MCF 10A (cell line): Measurements from ENCODE around the gene AFAP1L2. TPM values are rescaled to one million over a fixed set of nuclear protein-coding genes. Genes with fewer than 3 reads are reported as not detected.

Experiments used
- BruUV-seq: library from RNA; stranded (reverse); fragments of 400-500 nt; replicated peaks from 2 replicates; lab custom pipeline; 2021; lab: Mats Ljungman, UMichigan
- CTCF ChIA-PET: fragments of 300-600 bp; sonication (Branson Sonifier 250); formaldehyde crosslinking; extraction: SDS; loops from one replicate; lab custom pipeline; 2021; ENCODE audit warnings: antibody characterized with exemption, inconsistent platforms; lab: Yijun Ruan, JAX
- POLR2A ChIA-PET: fragments of 300-600, 350-650 bp; sonication (Branson Sonifier 250); formaldehyde crosslinking; extraction: SDS; loops from one replicate; lab custom pipeline; 2020; ENCODE audit warnings: antibody characterized with exemption, inconsistent platforms; lab: Yijun Ruan, JAX
- DNase-seq: peaks from one replicate; pipeline ENCODE4 v3.0.0-alpha.2; 2018; ENCODE audit not compliant: unreplicated experiment
- H3K27ac Mint-ChIP-seq: one replicate; pipeline ENCODE4 v1.8.0; 2022; ENCODE audit warnings: mild to moderate bottlenecking, low read depth, mixed read lengths; ENCODE audit not compliant: unreplicated experiment
- H3K27me3 Mint-ChIP-seq: one replicate; pipeline ENCODE4 v1.8.0; 2022; ENCODE audit warnings: mixed read lengths; ENCODE audit not compliant: insufficient read depth, unreplicated experiment
- H3K36me3 Mint-ChIP-seq: one replicate; pipeline ENCODE4 v1.8.0; 2022; ENCODE audit warnings: mild to moderate bottlenecking, moderate library complexity, mixed read lengths; ENCODE audit not compliant: insufficient read depth, unreplicated experiment
- H3K4me1 Mint-ChIP-seq: one replicate; pipeline ENCODE4 v1.8.0; 2022; ENCODE audit warnings: mixed read lengths; ENCODE audit not compliant: insufficient read depth, unreplicated experiment
- H3K4me3 Mint-ChIP-seq: one replicate; pipeline ENCODE4 v1.8.0; 2022; ENCODE audit warnings: mild to moderate bottlenecking, moderate library complexity, mixed read lengths; ENCODE audit not compliant: unreplicated experiment
- H3K9me3 Mint-ChIP-seq: one replicate; pipeline ENCODE4 v1.8.0; 2022; ENCODE audit warnings: mixed read lengths; ENCODE audit not compliant: unreplicated experiment
- intact Hi-C: fragments of 100-400 bp; cut with micrococcal nuclease; formaldehyde crosslinking; loops from 2 replicates; pipeline ENCODE4 v1.14.1; 2022
- total RNA-seq: library from RNA; stranded (reverse); gene quantifications from 2 replicates; pipeline ENCODE4 v1.2.3, GENCODE V29; 2022
- TF ChIP-seq, protein P1 (sequence below): fragments of 200-600 bp; IDR thresholded peaks from one replicate; pipeline ENCODE4 v1.8.0; 2022; ENCODE audit warnings: antibody characterized with exemption, mild to moderate bottlenecking; ENCODE audit not compliant: unreplicated experiment

The AFAP1L2 gene
- total RNA-seq, 1 experiment from 2014 or later, result 5.8 TPM

DNA sequence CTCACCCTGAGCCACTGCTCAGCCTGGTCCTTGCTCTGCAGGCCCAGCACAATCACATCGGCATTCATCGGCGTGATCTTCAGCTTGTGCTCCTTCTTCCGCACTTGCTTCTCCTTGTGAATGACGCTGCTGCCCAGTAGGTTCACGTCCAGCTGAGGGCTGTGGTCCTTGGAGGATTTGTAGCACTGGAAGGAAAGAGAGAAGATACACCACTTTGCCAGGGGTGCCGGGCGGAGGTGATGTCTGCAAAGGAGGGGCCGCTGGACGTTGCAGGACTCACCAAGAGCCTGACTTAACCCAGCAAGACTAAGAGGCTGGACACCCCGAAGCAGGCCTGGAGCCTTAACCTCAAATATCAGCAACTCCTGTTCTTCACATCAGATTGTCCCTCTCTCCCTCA, 90.4 kb downstream of the AFAP1L2 start:
- BruUV-seq, result no TSS peak
- Mint-ChIP-seq H3K27me3 (no peaks in the 10 kb centered on the region), H3K36me3 (peaks cover 4% of the 10 kb centered on the region), H3K27ac (no peak overlapping the region), H3K4me3 (no peak overlapping the region), H3K4me1 (no peaks in the 10 kb centered on the region), H3K9me3 (no peaks in the 10 kb centered on the region)
- CTCF ChIA-PET, result no interaction called here
- TF ChIP-seq, protein P1, sequence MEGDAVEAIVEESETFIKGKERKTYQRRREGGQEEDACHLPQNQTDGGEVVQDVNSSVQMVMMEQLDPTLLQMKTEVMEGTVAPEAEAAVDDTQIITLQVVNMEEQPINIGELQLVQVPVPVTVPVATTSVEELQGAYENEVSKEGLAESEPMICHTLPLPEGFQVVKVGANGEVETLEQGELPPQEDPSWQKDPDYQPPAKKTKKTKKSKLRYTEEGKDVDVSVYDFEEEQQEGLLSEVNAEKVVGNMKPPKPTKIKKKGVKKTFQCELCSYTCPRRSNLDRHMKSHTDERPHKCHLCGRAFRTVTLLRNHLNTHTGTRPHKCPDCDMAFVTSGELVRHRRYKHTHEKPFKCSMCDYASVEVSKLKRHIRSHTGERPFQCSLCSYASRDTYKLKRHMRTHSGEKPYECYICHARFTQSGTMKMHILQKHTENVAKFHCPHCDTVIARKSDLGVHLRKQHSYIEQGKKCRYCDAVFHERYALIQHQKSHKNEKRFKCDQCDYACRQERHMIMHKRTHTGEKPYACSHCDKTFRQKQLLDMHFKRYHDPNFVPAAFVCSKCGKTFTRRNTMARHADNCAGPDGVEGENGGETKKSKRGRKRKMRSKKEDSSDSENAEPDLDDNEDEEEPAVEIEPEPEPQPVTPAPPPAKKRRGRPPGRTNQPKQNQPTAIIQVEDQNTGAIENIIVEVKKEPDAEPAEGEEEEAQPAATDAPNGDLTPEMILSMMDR, result no peak
- DNase-seq, result no peak
- intact Hi-C loops, result no loop called here
- POLR2A ChIA-PET, result no interaction called here

DNA sequence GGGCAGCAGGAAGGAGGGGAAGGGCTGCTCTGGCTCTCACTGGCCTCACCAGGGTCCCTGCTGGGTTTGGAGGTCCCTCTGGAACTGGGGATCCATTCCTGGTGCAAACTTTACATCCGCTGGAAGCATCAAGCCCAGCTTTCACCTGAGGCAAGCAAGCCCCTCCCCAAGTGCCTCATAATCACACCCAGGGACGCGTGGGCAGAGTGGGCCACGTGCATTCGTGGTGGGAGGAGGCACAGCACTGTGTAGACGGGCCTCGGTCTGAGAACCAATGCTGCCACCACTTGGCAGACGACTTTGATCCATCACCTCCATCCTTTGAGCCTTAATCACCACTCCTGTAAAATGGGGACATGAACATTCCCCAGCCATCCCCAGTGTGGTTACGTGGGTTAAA, 91.2 kb downstream of the AFAP1L2 start:
- intact Hi-C loops, result no loop called here
- H3K9me3 Mint-ChIP-seq, result no peaks in the 10 kb centered on the region
- H3K4me1 Mint-ChIP-seq, result no peaks in the 10 kb centered on the region
- POLR2A ChIA-PET, result interaction anchor here (1.0 to 1.2 kb wide), 2 partner anchors 8 to 10 kb away, joined by 3 read pairs; no protein-coding TSS in a partner anchor
- H3K4me3 Mint-ChIP-seq, result no peak overlapping the region
- H3K27ac Mint-ChIP-seq, result no peak overlapping the region
- BruUV-seq, result no TSS peak
- TF ChIP-seq, protein P1, result no peak
- CTCF ChIA-PET, result interaction anchor here (0.7 to 0.8 kb wide), 3 partner anchors 10 to 122 kb away, joined by 3 to 6 read pairs (median 4); no protein-coding TSS in a partner anchor
- no peaks in the 10 kb centered on the region for H3K27me3 Mint-ChIP-seq
- peaks cover 4% of the 10 kb centered on the region for H3K36me3 Mint-ChIP-seq
- DNase-seq, result no peak

DNA sequence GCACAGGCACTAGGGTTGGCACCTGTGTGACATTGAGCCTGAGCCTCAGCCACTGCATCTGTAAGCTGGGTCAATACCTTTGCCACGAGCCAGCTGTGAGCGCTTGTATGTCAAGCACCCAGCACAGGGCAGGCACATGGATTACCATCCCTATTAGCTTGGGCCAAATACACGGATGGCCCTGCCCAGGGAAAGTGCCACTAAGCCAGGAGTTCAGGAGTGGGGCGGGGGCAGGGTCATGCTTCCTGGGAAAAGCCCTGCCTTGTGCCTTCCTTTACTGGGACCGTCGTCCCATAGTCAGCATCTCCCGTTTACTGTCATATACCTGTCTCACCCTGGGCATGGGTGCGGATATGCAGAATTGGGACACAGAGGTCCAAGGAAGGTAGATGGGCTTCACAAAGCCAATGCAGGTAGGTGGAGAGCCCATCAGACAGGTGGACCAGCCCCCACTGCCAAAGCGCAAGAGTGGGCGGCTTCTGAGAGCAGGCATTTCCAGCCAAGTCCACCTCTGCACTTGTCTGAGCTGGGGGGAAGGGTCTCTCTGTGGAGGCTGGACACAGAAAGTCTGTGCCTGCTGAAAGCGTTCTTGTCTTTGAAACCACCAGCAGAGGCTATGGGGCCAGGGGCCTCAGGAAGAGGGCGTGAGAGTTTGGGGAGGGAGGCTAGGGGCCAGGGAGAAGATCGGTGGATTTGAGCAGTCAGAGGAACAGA, 92.6 kb downstream of the AFAP1L2 start:
- Mint-ChIP-seq H3K27ac (no peak overlapping the region), H3K36me3 (peaks cover 8% of the 10 kb centered on the region), H3K9me3 (no peaks in the 10 kb centered on the region), H3K4me1 (peaks cover 9% of the 10 kb centered on the region), H3K4me3 (no peak overlapping the region), H3K27me3 (no peaks in the 10 kb centered on the region)
- ChIA-PET POLR2A (interaction anchor here (1.2 kb wide), 1 partner anchor 9 kb away, joined by 3 read pairs; no protein-coding TSS in a partner anchor), CTCF (interaction anchor here (0.5 to 1.0 kb wide), 2 partner anchors 8 to 9 kb away, joined by 3 to 9 read pairs; no protein-coding TSS in a partner anchor)
- no TSS peak for BruUV-seq
- TF ChIP-seq, protein P1, result no peak
- DNase-seq, result no peak
- intact Hi-C loops, result no loop called here

DNA sequence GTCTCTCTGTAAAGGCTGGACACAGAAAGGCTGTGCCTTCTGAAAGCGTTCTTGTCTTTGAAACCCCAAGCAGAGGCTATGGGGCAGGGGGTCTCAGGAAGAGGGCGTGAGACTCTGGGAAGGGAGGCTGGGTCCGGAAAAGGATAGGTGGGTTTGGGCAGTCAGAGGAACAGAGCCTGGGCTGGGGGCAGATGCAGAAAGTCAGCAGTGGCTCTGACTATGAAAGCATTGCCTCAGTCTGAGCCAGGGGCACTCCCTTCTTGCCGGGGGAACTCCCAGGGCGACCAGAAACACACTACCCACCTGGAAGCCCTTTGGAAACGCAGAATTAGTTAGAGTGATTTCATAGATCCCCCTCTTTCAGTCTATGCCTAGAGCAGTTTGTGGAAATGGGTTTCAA, 93.3 kb downstream of the AFAP1L2 start:
- intact Hi-C loops, result no loop called here
- H3K4me3 Mint-ChIP-seq, result no peak overlapping the region
- POLR2A ChIA-PET, result no interaction called here
- H3K9me3 Mint-ChIP-seq, result no peaks in the 10 kb centered on the region
- no peak for DNase-seq
- no peaks in the 10 kb centered on the region for H3K27me3 Mint-ChIP-seq
- peaks cover 8% of the 10 kb centered on the region for H3K36me3 Mint-ChIP-seq
- TF ChIP-seq, protein P1, result no peak
- peaks cover 12% of the 10 kb centered on the region for H3K4me1 Mint-ChIP-seq
- no peak overlapping the region for H3K27ac Mint-ChIP-seq
- no TSS peak for BruUV-seq
- CTCF ChIA-PET, result no interaction called here
